ENCODE measurements around the gene GTF2A1. TPM values are rescaled to one million over a fixed set of nuclear protein-coding genes. Genes with fewer than 3 reads are reported as not detected.

The GTF2A1 gene
- total and polyA plus RNA-seq, 2 donors (not counting 3 experiments of a cell fraction or from before 2014, with no cell fraction given), result 11.1 to 33.4 TPM

- dilution Hi-C loops (cut with MboI; ENCODE audit: extremely low pct_ligation_motif_present, low sequenced_read_pairs) (no loop called here), intact Hi-C loops (cut with micrococcal nuclease) (loop anchor here (1.0 to 5.0 kb wide), 2 partner anchors 215 to 257 kb away; partner anchors contain the start of gene TSHR)
- no peak overlapping the region for H3K27ac ChIP-seq (ENCODE audit: insufficient read depth, low read depth, low read length)
- DNase-seq (ENCODE audit: low read depth, low spot score) (peak; percentile 24), FAIRE-seq (peak; percentile 12)
- H4K20me1 ChIP-seq (replicated peaks; ENCODE audit: control insufficient read depth, extremely low read depth, insufficient read depth, low read length), result no peaks in the 10 kb centered on the region
- ChIA-PET CTCF (interaction anchor here (0.8 to 2.0 kb wide), 4 partner anchors 16 to 224 kb away, joined by 3 to 14 read pairs (median 6); no protein-coding TSS in a partner anchor), POLR2A (no interaction called here)
- H3K4me1 ChIP-seq (ENCODE audit: control insufficient read depth, extremely low read depth, insufficient read depth, low read length), result no peaks in the 10 kb centered on the region
- no TSS peak for BruUV-seq (replicated peaks)
- peak; percentile 17 to 26 for TF ChIP-seq CTCF (IDR thresholded peaks at IDR 0.05; ENCODE audit: extremely low read depth in 1 of 2, insufficient read depth in 1 of 2, low read depth in 1 of 2, low read length in 2 of 2)
- no peak for TF ChIP-seq MYC (IDR thresholded peaks at IDR 0.05; ENCODE audit: low read depth, low read length)
- H3K9me1 ChIP-seq (replicated peaks; ENCODE audit: control insufficient read depth, extremely low read depth, insufficient read depth, low read length), result no peaks in the 10 kb centered on the region
- no peak overlapping the region for H3K9ac ChIP-seq (replicated peaks; ENCODE audit: extremely low read depth, insufficient read depth, low read length)
- H3K9me3 ChIP-seq (replicated peaks; ENCODE audit: control insufficient read depth, insufficient read depth, low read length), result no peaks in the 10 kb centered on the region
- H3K4me2 ChIP-seq (ENCODE audit: insufficient read depth, low read length), result no peak overlapping the region
- no peak overlapping the region for H2AFZ ChIP-seq (ENCODE audit: low read depth, low read length)
- H3K27me3 ChIP-seq (ENCODE audit: control insufficient read depth in 2 of 2, insufficient read depth in 2 of 2, low read length in 2 of 2), result no peaks in the 10 kb centered on the region
- H3K4me3 ChIP-seq (replicated peaks in 1 of 3; ENCODE audit: insufficient read depth in 1 of 3, low read depth in 1 of 3, low read length in 3 of 3), result no peak overlapping the region
- peaks cover 46% of the 10 kb centered on the region for H3K79me2 ChIP-seq (ENCODE audit: control insufficient read depth, insufficient read depth, low read length)
- H3K36me3 ChIP-seq (ENCODE audit: control insufficient read depth in 2 of 2, extremely low read depth in 1 of 2, insufficient read depth in 2 of 2, low read length in 2 of 2), result peaks cover 7 to 10% of the 10 kb centered on the region in 2 experiments
Observed at GRCh38 chr14:81211844-81212243, 8.9 kb downstream of the GTF2A1 start.

- H2AFZ ChIP-seq (ENCODE audit: low read depth, low read length), result no peak overlapping the region
- FAIRE-seq, result no peak
- no peak overlapping the region for H3K9ac ChIP-seq (replicated peaks; ENCODE audit: extremely low read depth, insufficient read depth, low read length)
- H3K36me3 ChIP-seq (ENCODE audit: control insufficient read depth in 2 of 2, extremely low read depth in 1 of 2, insufficient read depth in 2 of 2, low read length in 2 of 2), result peaks cover 4 to 8% of the 10 kb centered on the region in 2 experiments
- CTCF ChIA-PET, result no interaction called here
- no peaks in the 10 kb centered on the region for H3K4me1 ChIP-seq (ENCODE audit: control insufficient read depth, extremely low read depth, insufficient read depth, low read length)
- H3K4me3 ChIP-seq (replicated peaks in 1 of 3; ENCODE audit: insufficient read depth in 1 of 3, low read depth in 1 of 3, low read length in 3 of 3), result no peak overlapping the region
- POLR2A ChIA-PET, result interaction anchor here (1.1 kb wide), 1 partner anchor 10 kb away, joined by 3 read pairs; no protein-coding TSS in a partner anchor
- no peaks in the 10 kb centered on the region for H3K27me3 ChIP-seq (ENCODE audit: control insufficient read depth in 2 of 2, insufficient read depth in 2 of 2, low read length in 2 of 2)
- no peak for DNase-seq (ENCODE audit: low read depth, low spot score)
- no peaks in the 10 kb centered on the region for H3K9me3 ChIP-seq (replicated peaks; ENCODE audit: control insufficient read depth, insufficient read depth, low read length)
- peaks cover 44% of the 10 kb centered on the region for H3K79me2 ChIP-seq (ENCODE audit: control insufficient read depth, insufficient read depth, low read length)
- H3K4me2 ChIP-seq (ENCODE audit: insufficient read depth, low read length), result no peak overlapping the region
- no peak for TF ChIP-seq JUN (IDR thresholded peaks at IDR 0.05; ENCODE audit: borderline replicate concordance, insufficient read depth, insufficient read length, low read depth)
- TF ChIP-seq MAX (IDR thresholded peaks at IDR 0.05; ENCODE audit: insufficient read depth, insufficient read length), result no peak
- no peak for TF ChIP-seq CTCF (IDR thresholded peaks at IDR 0.05; ENCODE audit: extremely low read depth in 1 of 2, insufficient read depth in 1 of 2, low read depth in 1 of 2, low read length in 2 of 2)
- no peak for TF ChIP-seq EZH2 (IDR thresholded peaks at IDR 0.05; ENCODE audit: borderline replicate concordance, low read depth, low read length, severe bottlenecking)
- TF ChIP-seq FOS (IDR thresholded peaks at IDR 0.05; ENCODE audit: borderline replicate concordance, insufficient read depth, low read length), result no peak
- no peak for TF ChIP-seq MYC (IDR thresholded peaks at IDR 0.05; ENCODE audit: low read depth, low read length)
- TF ChIP-seq GATA2 (IDR thresholded peaks at IDR 0.05; ENCODE audit: insufficient read depth, insufficient read length, low read depth, low read length), result no peak
- no peak for TF ChIP-seq POLR2AphosphoS5 (IDR thresholded peaks at IDR 0.05; ENCODE audit: insufficient read depth, low read depth, low read length)
- TF ChIP-seq POLR2A (IDR thresholded peaks at IDR 0.05; ENCODE audit: low read depth, low read length), result no peak
- no TSS peak for BruUV-seq (replicated peaks)
- intact Hi-C loops (cut with micrococcal nuclease) (no loop called here), dilution Hi-C loops (cut with MboI; ENCODE audit: extremely low pct_ligation_motif_present, low sequenced_read_pairs) (no loop called here)
- no peak overlapping the region for H3K27ac ChIP-seq (ENCODE audit: insufficient read depth, low read depth, low read length)
- H3K9me1 ChIP-seq (replicated peaks; ENCODE audit: control insufficient read depth, extremely low read depth, insufficient read depth, low read length), result no peaks in the 10 kb centered on the region
- no peaks in the 10 kb centered on the region for H4K20me1 ChIP-seq (replicated peaks; ENCODE audit: control insufficient read depth, extremely low read depth, insufficient read depth, low read length)
Observed at GRCh38 chr14:81209167-81209836, 11.5 kb downstream of the GTF2A1 start.
